Measurements from ENCODE around the gene VSIG10.
"Not testable (repeated sequence)": the region's sequence is repeated elsewhere in the genome, so short reads cannot be mapped to it uniquely, and the experiment has no call there.

Gene VSIG10

GRCh38 chr12:118103601-118104382, at the start of gene VSIG10:
TSS of gene VSIG10 (minus strand) at chr12:118104011. CDS start at chr12:118103671, 340 bp downstream.
- FAIRE-seq, result no peak

- no peak for FAIRE-seq
These were observed 47.9 kb upstream of the VSIG10 start for GRCh38 chr12:118151755-118152154.

- FAIRE-seq, result no peak
These were observed 46.8 kb upstream of the VSIG10 start for GRCh38 chr12:118150625-118151024.

DNA sequence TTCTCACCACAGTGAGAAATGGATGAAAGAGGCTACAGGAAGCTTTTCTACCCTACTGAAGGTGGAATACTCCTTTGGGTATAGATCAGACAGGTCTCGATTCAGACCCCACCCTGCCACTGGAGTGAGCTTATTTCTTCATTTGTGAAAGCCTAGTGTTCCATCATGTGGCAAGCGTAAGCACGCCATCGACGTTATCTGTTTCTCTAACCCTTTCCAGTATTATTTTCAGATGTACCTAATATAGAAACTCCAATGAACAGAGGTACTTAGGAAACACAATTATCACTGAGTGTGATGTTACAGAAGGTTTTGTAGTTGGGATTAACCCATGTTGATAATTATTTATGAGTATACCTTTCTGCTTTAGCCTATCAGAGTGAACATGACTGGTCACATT, 44.5 kb upstream of the VSIG10 start:
- FAIRE-seq, result no peak

- no peak for FAIRE-seq
These were observed 42.0 kb upstream of the VSIG10 start for GRCh38 chr12:118145798-118146156.

DNA sequence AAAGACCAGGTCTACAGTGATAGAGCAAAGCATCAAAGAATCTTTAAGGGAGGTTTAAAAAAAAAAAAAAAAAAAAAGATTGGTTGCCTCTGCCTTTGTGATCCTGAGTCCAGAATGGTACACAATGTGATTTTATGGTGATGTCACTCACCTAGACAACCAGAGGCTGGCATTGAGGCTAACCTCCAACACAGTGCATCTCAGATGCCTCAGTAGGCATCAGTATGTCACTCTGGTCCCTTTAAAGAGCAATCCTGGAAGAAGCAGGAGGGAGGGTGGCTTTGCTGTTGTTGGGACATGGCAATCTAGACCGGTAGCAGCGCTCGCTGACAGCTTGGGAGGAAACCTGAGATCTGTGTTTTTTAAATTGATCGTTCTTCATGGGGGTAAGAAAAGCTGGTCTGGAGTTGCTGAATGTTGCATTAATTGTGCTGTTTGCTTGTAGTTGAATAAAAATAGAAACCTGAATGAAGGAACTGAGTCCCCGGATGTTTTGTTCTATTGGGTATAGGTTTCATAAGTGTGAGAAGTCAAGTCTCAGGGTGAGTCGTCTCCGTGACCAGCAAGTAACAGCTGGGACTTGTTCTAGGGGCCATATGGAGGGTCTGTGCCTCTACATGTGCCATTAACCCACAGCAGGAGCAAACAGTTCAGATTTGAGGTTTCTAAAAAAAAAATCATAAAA, 41.4 kb upstream of the VSIG10 start:
- no peak for FAIRE-seq

DNA sequence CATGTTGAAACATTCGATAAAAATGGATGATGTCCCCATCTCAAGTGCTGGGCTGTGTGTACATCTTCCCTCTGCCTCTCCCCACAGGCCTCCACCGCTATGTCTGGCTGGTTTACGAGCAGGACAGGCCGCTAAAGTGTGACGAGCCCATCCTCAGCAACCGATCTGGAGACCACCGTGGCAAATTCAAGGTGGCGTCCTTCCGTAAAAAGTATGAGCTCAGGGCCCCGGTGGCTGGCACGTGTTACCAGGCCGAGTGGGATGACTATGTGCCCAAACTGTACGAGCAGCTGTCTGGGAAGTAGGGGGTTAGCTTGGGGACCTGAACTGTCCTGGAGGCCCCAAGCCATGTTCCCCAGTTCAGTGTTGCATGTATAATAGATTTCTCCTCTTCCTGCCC, 40.7 kb upstream of the VSIG10 start:
- FAIRE-seq, result no peak

GRCh38 chr12:118140825-118141224, 37.0 kb upstream of the VSIG10 start:
- no peak for FAIRE-seq

- no peak for FAIRE-seq
These were observed 33.4 kb upstream of the VSIG10 start for GRCh38 chr12:118137148-118137678.

DNA sequence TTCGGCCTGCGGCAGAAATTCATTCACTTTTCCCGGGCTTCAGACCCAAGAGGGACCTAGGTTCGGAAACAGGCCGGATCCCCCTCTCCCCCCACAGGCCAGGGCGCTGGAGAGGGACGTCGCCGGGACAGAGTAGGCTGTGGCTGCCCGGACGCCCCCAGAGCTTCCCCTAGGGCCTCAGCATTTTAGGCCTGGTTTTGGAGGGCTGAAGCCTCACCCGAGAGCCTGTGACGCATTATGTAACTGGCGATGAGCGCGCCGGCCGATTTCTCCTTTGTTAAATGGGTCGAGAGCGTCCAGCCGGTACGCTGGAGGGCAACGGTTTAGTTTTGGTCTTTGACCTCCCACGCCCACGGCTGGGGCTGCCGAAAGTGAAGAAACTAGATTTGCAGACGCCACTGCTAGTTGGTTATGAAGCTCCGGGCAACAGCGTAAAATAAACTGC, 32.8 kb upstream of the VSIG10 start:
- FAIRE-seq, result no peak

DNA sequence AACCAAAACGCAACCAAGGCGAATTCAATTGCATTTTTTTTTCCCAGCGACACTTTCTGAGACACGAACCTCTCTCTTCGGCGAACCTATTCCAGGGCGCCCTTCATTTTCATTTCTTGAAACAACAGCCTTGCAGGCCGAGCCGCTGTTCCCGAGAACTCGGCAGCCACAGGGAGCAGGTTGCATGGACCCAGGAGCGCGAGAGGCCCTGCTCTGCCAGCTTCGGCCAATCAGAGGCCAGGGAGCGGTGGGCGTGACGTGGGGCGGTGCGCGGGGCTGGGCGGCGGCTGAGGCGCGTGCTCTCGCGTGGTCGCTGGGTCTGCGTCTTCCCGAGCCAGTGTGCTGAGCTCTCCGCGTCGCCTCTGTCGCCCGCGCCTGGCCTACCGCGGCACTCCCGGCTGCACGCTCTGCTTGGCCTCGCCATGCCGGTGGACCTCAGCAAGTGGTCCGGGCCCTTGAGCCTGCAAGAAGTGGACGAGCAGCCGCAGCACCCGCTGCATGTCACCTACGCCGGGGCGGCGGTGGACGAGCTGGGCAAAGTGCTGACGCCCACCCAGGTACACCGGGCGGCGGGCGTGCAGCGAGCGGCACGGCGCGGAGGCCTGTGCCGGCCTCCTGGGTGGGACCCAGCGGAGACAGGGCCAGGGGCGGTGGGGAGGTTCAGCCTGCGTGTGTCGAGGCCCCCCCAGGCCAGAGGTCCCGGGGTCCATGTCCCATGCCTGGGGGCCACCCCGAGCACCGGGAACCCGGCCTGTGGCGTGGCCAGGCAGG, 32.2 kb upstream of the VSIG10 start, which contains the start of gene PEBP1:
PEBP1 (plus strand) TSS at position 337 of the 771 bp plus-strand sequence; CDS start at position 423, 86 bp downstream.
- no peak for FAIRE-seq

GRCh38 chr12:118129436-118129835, 25.6 kb upstream of the VSIG10 start:
- not testable (repeated sequence) for FAIRE-seq

DNA sequence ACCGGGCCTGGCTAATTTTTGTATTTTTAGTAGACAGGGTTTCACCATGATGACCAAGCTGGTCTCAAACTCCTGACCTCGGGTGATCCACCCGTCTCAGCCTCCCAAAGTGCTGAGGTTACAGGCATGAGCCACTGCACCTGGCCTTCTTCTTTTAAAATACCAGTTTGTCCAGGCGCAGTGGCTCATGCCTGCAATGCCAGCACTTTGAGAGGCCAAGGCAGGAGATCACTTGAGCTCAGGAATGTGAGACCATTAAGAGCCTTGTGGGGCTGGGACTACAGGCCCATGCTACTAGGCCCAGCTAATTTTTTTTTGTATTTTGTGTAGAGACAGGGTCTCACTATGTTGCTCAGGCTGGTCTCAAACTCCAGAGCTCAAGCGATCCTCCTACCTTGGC, 24.1 kb upstream of the VSIG10 start:
- no peak for FAIRE-seq

GRCh38 chr12:118126119-118126757, 22.4 kb upstream of the VSIG10 start:
- FAIRE-seq, result no peak

GRCh38 chr12:118125743-118126118, 21.9 kb upstream of the VSIG10 start:
- no peak for FAIRE-seq

DNA sequence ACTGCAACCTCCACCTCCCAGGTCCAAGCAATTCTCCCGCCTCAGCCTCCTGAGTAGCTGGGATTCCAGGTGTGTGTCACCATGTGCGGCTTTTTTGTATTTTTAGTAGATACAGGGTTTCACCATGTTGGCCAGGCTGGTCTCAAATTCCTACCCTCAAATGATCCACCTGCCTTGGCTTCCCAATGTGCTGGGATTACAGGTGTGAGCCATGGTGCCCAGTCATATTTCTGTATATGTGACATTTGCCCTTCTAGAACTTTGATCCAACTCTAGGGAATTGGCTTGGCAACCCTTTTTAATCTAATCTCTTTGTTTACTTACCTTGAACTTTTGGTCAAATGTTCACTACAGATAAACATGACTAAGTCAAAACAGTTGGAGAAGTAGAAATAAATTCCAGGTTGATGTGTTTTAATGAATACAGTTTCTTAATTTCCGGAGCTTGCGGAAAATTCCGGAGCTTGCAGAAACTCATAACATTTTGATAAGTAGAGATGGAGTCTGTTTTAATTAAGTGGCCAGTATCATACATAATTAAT, 20.6 kb upstream of the VSIG10 start:
- no peak for FAIRE-seq

GRCh38 chr12:118122264-118122663, 18.5 kb upstream of the VSIG10 start:
- FAIRE-seq, result no peak

DNA sequence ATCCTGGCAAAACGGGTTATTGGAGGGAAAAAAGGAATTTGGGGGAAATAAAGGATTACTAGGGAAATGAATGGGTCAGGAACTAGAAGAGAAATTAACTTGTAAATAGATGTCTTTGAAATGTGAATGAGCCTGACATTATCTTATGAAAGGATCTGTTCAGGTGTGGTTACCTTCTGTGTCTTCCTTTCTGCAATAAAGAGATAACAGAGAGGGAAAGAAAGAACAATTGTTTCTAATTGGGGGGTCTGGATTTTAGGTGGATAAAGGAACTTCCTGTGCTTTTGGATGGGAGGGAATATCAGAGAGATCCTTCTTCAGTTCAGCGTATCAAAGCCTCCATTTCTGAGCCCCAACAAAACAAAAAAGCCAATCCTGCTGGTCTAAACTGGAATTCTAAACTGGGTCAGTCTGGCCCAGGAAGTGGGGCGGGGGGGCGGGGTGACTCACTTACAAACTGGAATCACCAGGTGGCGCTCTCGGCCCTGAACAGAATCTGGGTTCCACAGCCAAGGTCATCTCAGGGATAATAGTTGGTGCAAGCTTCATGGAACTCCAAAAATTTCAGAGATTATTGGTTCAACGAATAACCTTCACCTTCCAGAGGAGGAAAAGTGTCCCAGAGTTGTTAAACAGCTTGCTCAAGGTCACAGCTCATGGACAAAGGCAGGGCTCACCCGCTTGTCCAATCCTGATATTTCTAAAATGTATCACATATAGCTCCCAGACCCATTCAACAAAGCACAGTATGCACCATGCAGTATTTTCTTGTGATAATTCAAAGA, 17.0 kb upstream of the VSIG10 start:
- no peak for FAIRE-seq

- no peak for FAIRE-seq
These were observed 15.7 kb upstream of the VSIG10 start for GRCh38 chr12:118119449-118119879.

- no peak for FAIRE-seq
These were observed 5.3 kb upstream of the VSIG10 start for GRCh38 chr12:118109088-118109487.

GRCh38 chr12:118107694-118108093, 3.9 kb upstream of the VSIG10 start:
- FAIRE-seq, result no peak
